Suprapubic skin (tissue), 3 donors: ENCODE results near the gene CARD14.

Experiments
- CTCF ChIP-seq, 2 donors: fragments of 200-600 bp in 1 of 2; fragments of 450-650 bp in 1 of 2; sonication (generic) in 1 of 2; IDR thresholded peaks; one replicate each; pipeline ENCODE4 v1.5.1; 2016 to 2019; ENCODE audit warnings: antibody characterized with exemption in 2 of 2, mild to moderate bottlenecking in 1 of 2, moderate library complexity in 1 of 2
- POLR2A ChIP-seq, 2 donors: fragments of 450-650 bp; IDR thresholded peaks; one replicate each; pipeline ENCODE4 v1.6.1; 2017; ENCODE audit warnings: antibody characterized with exemption in 2 of 2, mild to moderate bottlenecking in 2 of 2, moderate library complexity in 2 of 2

DNA sequence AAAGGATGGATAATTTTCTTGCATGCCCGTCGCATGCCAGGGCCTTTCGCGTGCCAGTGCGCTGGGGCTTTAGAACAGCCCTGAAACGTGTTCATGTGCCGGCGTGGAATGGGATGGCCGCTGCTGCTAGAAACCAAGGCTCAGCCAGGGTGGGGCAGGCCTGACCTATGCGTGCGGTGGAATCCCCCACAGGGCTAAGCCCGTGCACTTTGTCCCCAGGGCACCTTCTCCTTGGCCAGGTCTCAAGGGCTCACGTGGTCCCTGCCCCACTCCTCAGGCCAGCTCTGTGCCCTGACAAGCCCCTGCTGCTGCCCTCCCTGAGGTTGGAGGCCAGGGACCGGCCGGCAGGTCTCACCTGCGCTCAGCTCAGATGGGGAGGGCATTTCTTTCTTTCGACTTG is 77.7 kb downstream of the CARD14 start:
- TF ChIP-seq CTCF (IDR thresholded peaks at IDR 0.05) (no peak), POLR2A (IDR thresholded peaks at IDR 0.05) (no peak)
